Activated gamma-delta T cell (primary cell): ENCODE measurements around the gene EEF1AKMT3.
"Not testable (repeated sequence)": the region's sequence is repeated elsewhere in the genome, so short reads cannot be mapped to it uniquely, and the experiment has no call there.

Source experiments
- DNase-seq: peaks from one replicate; lab custom pipeline; 2025; lab: John Stamatoyannopoulos, UW

EEF1AKMT3 gene

GRCh38 chr12:57765698-57766463, 6.5 kb upstream of the EEF1AKMT3 start:
- no peak for DNase-seq

DNA sequence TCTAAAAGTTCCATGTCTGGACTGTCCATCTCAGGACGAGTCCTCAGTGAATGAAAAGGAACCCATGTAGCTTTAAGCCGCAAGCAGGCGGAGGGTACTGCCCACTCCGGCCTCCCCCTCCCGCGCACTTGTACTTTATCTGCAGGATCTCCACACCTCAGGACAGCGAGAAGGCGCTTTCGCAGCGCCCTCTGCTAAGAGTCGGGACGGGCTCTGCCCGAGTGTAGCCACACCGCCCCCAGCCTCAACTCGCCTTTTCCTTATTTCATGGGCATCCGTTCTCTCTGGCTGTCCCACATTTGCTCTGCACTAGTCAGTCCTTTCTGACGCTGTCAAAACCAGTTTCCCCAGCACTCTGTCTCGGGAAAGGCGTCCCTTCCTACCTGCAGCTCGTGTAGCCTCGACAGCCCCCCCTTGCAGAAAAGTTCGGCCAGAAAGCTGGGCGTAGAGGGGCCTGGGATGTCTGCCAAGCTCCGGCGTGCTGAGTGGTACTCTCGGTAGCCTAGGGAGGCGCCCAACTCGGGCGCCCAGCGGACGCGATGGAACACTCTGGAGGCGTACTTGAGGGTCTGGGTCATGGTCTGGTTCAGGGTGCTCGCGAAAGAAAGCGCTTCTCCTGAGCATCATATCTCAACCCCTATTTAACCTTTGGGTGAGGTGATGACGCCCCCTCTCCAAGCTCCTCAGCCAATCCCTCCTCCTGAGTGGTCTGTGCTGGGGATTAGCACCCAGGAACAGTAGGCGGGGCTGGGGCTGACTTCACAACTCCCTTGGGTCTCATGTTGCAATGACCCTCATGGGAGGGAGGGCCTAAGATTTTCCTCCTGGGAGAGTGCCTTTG, 5.7 kb upstream of the EEF1AKMT3 start, which contains the start of gene CYP27B1:
CYP27B1 (minus strand) TSS at position 615 of the 841 bp plus-strand sequence; CDS start at position 578, 37 bp downstream.
- no peak for DNase-seq

DNA sequence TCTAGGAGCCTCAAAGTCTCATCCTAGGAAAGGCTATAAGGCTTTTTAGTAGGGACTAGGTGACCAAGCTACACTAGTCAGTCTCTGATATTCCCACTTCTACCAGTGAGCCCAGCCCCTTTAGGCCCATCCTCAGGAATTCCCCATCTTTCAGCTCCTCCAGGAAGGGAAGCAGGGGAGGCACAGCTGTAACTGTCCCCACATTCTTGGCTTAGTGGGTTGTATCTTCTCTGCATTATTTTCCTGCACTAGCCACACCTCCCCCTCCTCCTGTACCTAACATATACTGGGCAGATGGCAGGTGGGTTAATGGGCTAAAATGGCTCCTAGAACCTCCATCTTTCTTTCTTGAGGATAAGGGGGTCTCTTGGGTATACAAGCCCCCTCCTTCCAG, 5.1 kb upstream of the EEF1AKMT3 start:
- DNase-seq, result no peak

DNA sequence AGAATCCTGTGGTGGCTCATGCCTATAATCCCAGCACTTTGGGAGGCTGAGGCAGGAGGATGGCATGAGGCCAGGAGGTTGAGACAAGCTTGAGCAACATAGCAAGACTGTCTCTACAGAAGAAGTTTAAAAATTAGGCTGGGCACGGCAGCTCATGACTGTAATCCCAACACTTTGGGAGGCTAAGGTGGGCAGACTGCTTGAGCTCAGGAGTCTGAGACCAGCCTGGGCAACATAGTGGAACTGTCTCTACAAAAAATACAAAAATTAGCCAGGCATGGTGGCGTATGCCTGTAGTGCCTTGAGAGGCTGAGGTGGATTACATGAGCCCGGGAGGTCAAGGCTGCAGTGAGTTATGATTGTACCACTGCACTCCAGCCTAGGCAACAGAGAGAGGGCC, 4.5 kb upstream of the EEF1AKMT3 start:
- no peak for DNase-seq

- DNase-seq, result no peak
Observed at GRCh38 chr12:57769594-57769993, 2.8 kb upstream of the EEF1AKMT3 start.

DNA sequence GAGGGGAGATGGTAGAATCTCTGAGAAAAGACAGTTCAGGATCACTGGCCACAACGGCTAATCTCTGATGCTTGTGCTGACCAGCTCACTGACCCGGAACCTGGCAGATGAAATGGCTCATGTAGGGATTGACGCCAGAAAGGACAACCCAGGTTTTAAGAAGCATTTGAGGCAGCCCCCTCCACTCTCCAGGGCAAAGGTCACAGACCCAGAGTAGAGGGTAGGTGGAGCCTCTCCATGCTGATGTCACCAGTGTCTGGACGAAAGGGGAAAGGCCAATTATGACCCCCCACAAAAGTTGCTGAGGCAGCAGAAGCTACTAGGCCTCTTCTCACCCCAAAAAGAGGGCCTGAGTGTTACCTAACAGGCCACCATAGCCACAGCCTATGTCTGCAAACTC, 1.7 kb upstream of the EEF1AKMT3 start:
- no peak for DNase-seq

DNA sequence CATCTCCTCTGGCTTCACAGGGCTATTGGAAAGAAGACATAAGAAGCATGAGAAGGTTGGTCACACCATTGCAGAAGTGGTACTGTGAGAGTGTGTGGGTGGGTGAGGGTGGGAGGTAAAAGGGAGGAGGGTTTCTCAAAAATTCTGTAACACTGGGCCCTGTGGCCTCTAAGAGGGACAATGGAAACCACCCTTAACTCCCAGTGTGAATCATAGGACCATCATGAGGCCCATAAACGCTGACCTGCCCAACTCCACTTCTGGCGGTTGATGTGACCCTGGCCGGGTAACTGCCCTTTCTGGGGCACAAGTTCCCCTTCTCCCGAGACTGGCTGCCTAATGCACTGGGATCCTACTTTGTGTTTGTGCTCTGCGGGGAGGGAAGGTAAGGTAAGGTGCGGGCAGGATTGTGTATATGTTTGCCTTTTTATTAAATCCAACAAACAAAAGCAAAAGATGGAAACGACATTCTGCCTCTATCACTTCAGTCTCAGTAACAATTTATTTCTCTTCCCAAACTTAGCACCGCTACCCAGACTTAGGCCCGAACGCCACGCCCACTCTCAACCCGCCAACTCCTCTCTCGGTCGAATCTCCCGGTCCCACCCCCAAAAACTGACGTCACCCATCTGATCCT, 1.1 kb upstream of the EEF1AKMT3 start:
- DNase-seq, result no peak

DNA sequence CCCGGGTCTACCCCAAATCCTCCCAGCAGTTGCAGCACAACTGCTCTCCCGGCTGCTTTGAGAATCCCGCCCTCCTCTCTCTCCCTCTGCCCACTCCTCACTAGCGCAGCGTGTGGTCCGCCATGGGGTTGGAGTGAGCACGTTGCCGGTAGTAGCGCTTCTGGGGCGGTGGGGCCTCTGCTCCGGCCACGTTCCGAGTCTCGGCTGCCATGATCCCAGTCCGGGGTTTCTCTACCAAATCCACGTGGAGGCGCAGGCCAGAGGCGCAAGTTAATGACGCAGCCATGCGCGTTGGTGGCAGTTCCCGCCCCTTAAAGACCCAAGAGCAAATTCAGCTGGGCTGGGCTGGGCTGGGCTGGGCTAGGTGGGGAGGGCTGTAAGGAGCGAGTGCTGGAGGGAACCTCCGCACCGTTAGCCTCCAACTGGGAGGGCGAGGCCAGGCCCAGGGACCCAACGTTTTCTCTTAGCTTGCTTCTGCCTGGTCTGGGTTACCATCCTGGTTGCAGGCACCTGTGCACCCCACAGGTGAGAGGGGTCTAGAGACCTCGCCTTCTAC, 463 bp upstream of the EEF1AKMT3 start, which contains the start of gene METTL1:
METTL1 (minus strand) TSS at position 233 of the 556 bp plus-strand sequence; CDS start at position 211, 22 bp downstream.
- peak; percentile 74 for DNase-seq

GRCh38 chr12:57774634-57775033, 2.2 kb downstream of the EEF1AKMT3 start:
- not testable (repeated sequence) for DNase-seq

DNA sequence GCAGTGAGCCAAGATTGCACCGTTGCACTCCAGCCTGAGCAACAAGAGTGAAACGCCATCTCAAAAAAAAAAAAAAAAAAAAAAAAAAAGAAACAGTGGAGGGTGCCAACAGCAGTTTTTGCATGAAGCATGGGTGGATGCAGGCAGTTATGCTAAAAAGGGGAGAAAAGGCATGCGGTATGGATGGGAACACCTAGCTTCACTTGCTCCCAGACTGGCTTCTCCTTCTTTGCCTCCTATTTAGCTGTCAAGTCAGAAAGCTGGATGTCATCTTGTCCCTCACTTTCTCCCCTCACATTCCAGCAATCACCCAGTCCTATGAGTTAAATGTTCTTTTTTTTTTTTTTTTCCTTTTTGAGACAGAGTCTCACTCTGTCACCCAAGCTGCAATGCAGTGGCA, 2.6 kb downstream of the EEF1AKMT3 start:
- DNase-seq, result no peak

- DNase-seq, result no peak
Observed at GRCh38 chr12:57775563-57776246, 3.3 kb downstream of the EEF1AKMT3 start.

- DNase-seq, result no peak
Observed at GRCh38 chr12:57776247-57776587, 3.8 kb downstream of the EEF1AKMT3 start.

DNA sequence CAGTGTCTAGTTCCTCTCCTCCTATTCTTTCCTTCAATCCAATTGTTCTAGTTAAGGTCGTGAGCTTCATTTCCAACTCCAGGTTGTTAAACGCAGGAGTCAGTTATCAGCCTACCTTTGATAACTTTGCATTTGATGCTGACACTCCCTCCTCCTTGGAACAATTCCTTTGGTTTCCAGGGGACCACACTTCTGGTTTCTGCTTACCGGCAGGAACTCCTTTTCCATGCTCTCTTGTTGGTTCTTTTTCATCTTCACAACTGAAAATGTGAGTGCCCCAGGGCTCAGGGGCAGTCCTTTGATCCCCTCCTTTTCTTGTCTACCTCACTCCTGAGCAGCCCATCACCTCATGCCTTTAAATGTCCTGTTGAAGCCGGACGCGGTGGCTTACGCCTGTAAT, 5.0 kb downstream of the EEF1AKMT3 start:
- DNase-seq, result no peak

GRCh38 chr12:57777911-57778310, 5.5 kb downstream of the EEF1AKMT3 start:
- no peak for DNase-seq

- DNase-seq, result no peak
Observed at GRCh38 chr12:57779736-57780135, 7.3 kb downstream of the EEF1AKMT3 start.

DNA sequence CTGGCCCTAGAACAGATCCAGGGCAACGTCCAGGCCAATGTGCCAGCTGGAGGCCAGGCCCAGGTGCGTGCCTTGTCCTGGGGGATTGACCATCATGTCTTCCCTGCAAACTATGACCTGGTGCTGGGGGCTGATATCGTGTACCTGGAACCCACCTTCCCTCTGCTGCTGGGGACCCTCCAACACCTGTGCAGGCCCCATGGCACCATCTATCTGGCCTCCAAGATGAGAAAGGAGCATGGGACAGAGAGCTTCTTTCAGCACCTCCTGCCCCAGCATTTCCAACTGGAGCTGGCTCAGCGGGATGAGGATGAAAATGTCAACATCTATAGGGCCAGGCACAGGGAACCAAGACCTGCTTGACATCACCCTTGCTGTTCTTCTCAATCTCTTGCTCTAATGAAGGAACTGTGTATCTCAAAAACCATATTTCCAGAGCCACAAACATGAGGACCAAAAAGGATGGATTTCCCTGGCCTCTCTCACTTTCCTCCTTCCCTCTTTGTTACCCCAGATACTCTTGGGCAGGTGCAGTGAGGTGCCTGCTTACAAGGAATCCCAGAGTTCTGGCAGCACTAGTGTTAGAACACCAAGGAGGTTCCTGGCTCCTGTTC, 8.0 kb downstream of the EEF1AKMT3 start:
- DNase-seq, result no peak

- no peak for DNase-seq
Observed at GRCh38 chr12:57781244-57781643, 8.8 kb downstream of the EEF1AKMT3 start.

DNA sequence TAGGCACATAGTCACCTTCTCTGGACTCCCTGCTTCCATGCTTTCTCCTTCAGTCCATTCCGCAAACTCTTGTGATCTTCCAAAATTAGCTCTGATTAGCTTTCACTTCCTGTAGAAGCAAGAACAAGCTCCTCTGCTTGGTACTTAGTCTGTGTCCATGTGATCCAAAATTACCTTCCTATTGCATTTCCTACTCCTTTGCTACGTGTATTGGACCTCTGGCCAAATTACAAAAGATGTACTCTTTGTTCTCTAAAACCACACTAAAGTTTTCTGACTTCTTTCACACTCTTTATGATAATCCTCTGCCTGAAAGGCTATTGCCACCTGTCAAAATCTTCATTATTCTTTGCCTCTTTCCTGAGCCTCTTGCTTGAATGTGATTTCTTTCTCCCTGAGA, 9.4 kb downstream of the EEF1AKMT3 start:
- DNase-seq, result no peak

DNA sequence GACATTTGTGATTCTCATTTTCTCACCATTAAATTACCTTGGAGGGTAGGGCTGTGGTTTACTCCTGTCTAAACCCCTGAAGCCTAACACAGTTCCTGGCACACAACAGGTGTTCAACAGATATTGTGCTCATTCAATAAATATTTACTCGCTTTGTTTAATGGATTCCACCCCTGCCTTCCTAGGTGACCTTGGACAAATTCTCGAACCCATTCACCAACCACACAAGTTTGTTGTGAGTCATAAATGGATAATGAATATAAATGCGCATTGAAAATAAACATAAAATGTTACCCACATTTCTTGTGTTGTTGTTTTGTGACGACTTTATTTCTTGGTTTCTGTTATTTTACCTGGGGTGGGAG, 9.8 kb downstream of the EEF1AKMT3 start:
- DNase-seq, result no peak

DNA sequence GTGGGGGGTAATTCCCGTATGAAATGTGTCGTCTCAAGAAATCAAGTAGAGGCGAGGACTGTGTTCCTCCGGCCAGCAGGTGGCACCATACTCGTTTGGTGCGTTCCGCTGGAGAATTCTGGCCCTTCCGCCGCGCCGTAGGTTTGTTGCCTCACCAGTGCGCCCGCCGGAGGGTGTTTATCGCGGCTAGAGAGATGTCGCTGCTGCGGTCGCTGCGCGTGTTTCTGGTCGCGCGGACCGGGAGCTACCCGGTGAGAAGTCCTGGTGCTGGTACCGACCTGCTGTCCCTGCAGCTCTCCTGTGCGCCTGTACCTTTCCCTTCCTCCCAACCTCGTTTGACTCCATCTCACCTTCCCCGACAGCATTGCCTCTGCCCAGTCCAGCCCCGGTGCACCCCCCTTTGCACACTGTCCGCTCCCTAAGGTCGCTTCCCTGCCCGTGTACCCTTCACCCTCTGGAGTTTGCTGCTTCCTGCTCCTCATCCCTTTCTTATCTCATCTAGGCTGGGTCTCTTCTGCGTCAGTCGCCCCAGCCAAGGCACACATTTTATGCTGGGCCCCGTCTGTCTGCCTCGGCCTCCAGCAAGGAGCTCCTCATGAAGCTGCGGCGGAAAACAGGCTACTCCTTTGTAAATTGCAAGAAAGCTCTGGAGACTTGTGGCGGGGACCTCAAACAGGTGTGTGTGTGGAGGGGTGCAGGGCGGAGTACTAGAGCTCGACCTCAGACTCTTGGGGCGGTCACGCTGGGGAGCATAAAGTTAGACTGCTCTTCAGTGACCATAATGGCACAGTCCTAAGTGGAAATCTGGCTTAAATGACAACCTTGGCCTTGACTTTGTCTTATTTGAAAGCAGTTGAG, 10.4 kb downstream of the EEF1AKMT3 start, which contains the start of gene TSFM:
TSFM (plus strand) TSS at position 180 of the 858 bp plus-strand sequence; CDS start at position 195, 15 bp downstream.
- DNase-seq, result peak; percentile 84
